Osteocyte (in vitro differentiated cells): ENCODE data around the gene PARS2. TPM values are rescaled to one million over a fixed set of nuclear protein-coding genes. Genes with fewer than 3 reads are reported as not detected.

ENCODE experiments used
- DNase-seq: peaks from one replicate; pipeline ENCODE4 v3.0.0; 2021; ENCODE audit warnings: mixed read lengths; ENCODE audit not compliant: unreplicated experiment; ENCODE audit errors: extremely low spot score
- H3K27ac Mint-ChIP-seq: one replicate; pipeline ENCODE4 v1.8.0; 2021; ENCODE audit warnings: mild to moderate bottlenecking, mixed read lengths; ENCODE audit not compliant: unreplicated experiment
- H3K27me3 Mint-ChIP-seq: one replicate; pipeline ENCODE4 v1.8.0; 2021; ENCODE audit warnings: mixed read lengths; ENCODE audit not compliant: unreplicated experiment
- H3K36me3 Mint-ChIP-seq: one replicate; pipeline ENCODE4 v1.8.0; 2021; ENCODE audit warnings: mixed read lengths; ENCODE audit not compliant: unreplicated experiment
- H3K4me1 Mint-ChIP-seq: one replicate; pipeline ENCODE4 v1.8.0; 2021; ENCODE audit warnings: mixed read lengths; ENCODE audit not compliant: unreplicated experiment
- H3K4me3 Mint-ChIP-seq: one replicate; pipeline ENCODE4 v1.8.0; 2021; ENCODE audit warnings: mild to moderate bottlenecking, moderate library complexity, mixed read lengths; ENCODE audit not compliant: unreplicated experiment
- H3K9me3 Mint-ChIP-seq: one replicate; pipeline ENCODE4 v1.8.0; 2021; ENCODE audit warnings: mixed read lengths; ENCODE audit not compliant: unreplicated experiment
- CTCF ChIP-seq: fragments of 200-600 bp; sonication (generic); IDR thresholded peaks from 2 replicates; pipeline ENCODE4 v1.5.0; 2021; ENCODE audit warnings: antibody characterized with exemption, mild to moderate bottlenecking, moderate library complexity
- total RNA-seq: library from RNA; stranded (reverse); gene quantifications from 2 replicates; pipeline ENCODE4 v1.2.1, GENCODE V29; 2021

PARS2 gene
- total RNA-seq, 1 donor from 2014 or later = 4.4 TPM

GRCh38 chr1:54811739-54812655 is 47.7 kb upstream of the PARS2 start:
- TF ChIP-seq CTCF = no peak
- H3K9me3 Mint-ChIP-seq = no peaks in the 10 kb centered on the region
- DNase-seq = peak; percentile 82
- peaks cover 6% of the 10 kb centered on the region for H3K27me3 Mint-ChIP-seq
- no peak overlapping the region for H3K27ac Mint-ChIP-seq
- H3K4me1 Mint-ChIP-seq = peaks cover 7% of the 10 kb centered on the region
- H3K36me3 Mint-ChIP-seq = no peaks in the 10 kb centered on the region
- no peak overlapping the region for H3K4me3 Mint-ChIP-seq

- peaks cover 7% of the 10 kb centered on the region for H3K4me1 Mint-ChIP-seq
- no peak for TF ChIP-seq CTCF
- H3K9me3 Mint-ChIP-seq = no peaks in the 10 kb centered on the region
- no peaks in the 10 kb centered on the region for H3K27me3 Mint-ChIP-seq
- H3K4me3 Mint-ChIP-seq = no peak overlapping the region
- no peak overlapping the region for H3K27ac Mint-ChIP-seq
- no peaks in the 10 kb centered on the region for H3K36me3 Mint-ChIP-seq
- peak; percentile 57 for DNase-seq
Observed at GRCh38 chr1:54811066-54811465, 46.7 kb upstream of the PARS2 start.

- Mint-ChIP-seq H3K27ac (no peak overlapping the region), H3K36me3 (no peaks in the 10 kb centered on the region), H3K9me3 (no peaks in the 10 kb centered on the region), H3K4me1 (peaks cover 7% of the 10 kb centered on the region), H3K4me3 (no peak overlapping the region), H3K27me3 (no peaks in the 10 kb centered on the region)
- peak; percentile 94 for TF ChIP-seq CTCF
- DNase-seq = peak; percentile 85
Observed at GRCh38 chr1:54810153-54810942, 46.0 kb upstream of the PARS2 start.

- no peaks in the 10 kb centered on the region for H3K9me3 Mint-ChIP-seq
- no peaks in the 10 kb centered on the region for H3K36me3 Mint-ChIP-seq
- no peak overlapping the region for H3K4me3 Mint-ChIP-seq
- peak; percentile 32 for DNase-seq
- H3K27me3 Mint-ChIP-seq = no peaks in the 10 kb centered on the region
- peaks cover 7% of the 10 kb centered on the region for H3K4me1 Mint-ChIP-seq
- H3K27ac Mint-ChIP-seq = no peak overlapping the region
- no peak for TF ChIP-seq CTCF
Observed at GRCh38 chr1:54809496-54810074, 45.3 kb upstream of the PARS2 start.
